Gastroesophageal sphincter (tissue), 4 donors: Measurements from ENCODE around the gene TMCC1. TPM values are rescaled to one million over a fixed set of nuclear protein-coding genes. Genes with fewer than 3 reads are reported as not detected.

Source experiments
- ATAC-seq: fragments of 150-250 bp; one replicate; pipeline ENCODE4 v1.9.1; 2016; ENCODE audit warnings: mild to moderate bottlenecking, moderate library complexity
- H3K27ac ChIP-seq, 4 donors: fragments of 200-600 bp; sonication (generic) in 3 of 4; 1 replicate in 3 of 4; 2 replicates in 1 of 4; pipeline ENCODE4 v1.5.1; 2016 to 2019
- H3K27me3 ChIP-seq: fragments of 200-600 bp; sonication (generic); one replicate; pipeline ENCODE4 v1.5.1; 2019
- H3K36me3 ChIP-seq, 2 donors: fragments of 200-600 bp; sonication (generic); one replicate each; pipeline ENCODE4 v1.5.1; 2019; ENCODE audit warnings: control low read depth in 1 of 2
- H3K4me1 ChIP-seq, 3 donors: fragments of 200-600 bp; sonication (generic); 1 replicate in 2 of 3; 2 replicates in 1 of 3; pipeline ENCODE4 v1.5.1; 2016 to 2019; ENCODE audit warnings: control low read depth in 2 of 3
- H3K4me3 ChIP-seq, 2 donors: fragments of 200-600 bp; sonication (generic); one replicate each; pipeline ENCODE4 v1.5.1; 2019; ENCODE audit warnings: mild to moderate bottlenecking in 1 of 2, moderate library complexity in 1 of 2
- H3K9me3 ChIP-seq, 3 donors: fragments of 200-600 bp; sonication (generic); one replicate each; pipeline ENCODE4 v1.5.1; 2017 to 2019; ENCODE audit warnings: control low read depth in 2 of 3
- CTCF ChIP-seq, 4 experiments: fragments of 200-600 bp in 2 of 4; fragments of 450-650 bp in 2 of 4; sonication (generic) in 1 of 4; IDR thresholded peaks; one replicate each; pipeline ENCODE4 v1.5.1; 2017 to 2019; ENCODE audit warnings: antibody characterized with exemption in 4 of 4, mild to moderate bottlenecking in 2 of 4, moderate library complexity in 2 of 4
- EP300 ChIP-seq: sonication (generic); formaldehyde crosslinking; IDR thresholded peaks from one replicate; pipeline ENCODE4 v1.6.1; 2017; ENCODE audit warnings: antibody characterized with exemption, mild to moderate bottlenecking
- POLR2A ChIP-seq, 2 donors: fragments of 450-650 bp; IDR thresholded peaks; one replicate each; pipeline ENCODE4 v1.6.1; 2017; ENCODE audit warnings: antibody characterized with exemption in 2 of 2, mild to moderate bottlenecking in 2 of 2, moderate library complexity in 1 of 2
- POLR2AphosphoS5 ChIP-seq: sonication (generic); formaldehyde crosslinking; IDR thresholded peaks from one replicate; pipeline ENCODE4 v1.6.1; 2017; ENCODE audit warnings: antibody characterized with exemption
- WGBS, 2 donors: methylation state at CpG; one replicate each; pipeline ENCODE4 v1.1.5; 2018; ENCODE audit warnings: low coverage in 1 of 2; 5-methylcytosine and 5-hydroxymethylcytosine counted together
- total RNA-seq, 4 donors: library from RNA; depleted of rRNA; stranded (reverse); fragments of >200 nt; gene quantifications; one replicate each; pipeline ENCODE4 v1.1.0, GENCODE V29; 2016

Gene TMCC1
- total RNA-seq, 4 donors from 2014 or later = 20.3 to 32.7 (median 28.1) TPM

- no peak overlapping the region for H3K4me3 ChIP-seq
- no peak for ATAC-seq
- WGBS, 2 donors = 55 to 69% methylated on average over 4 of the region's 4 CpGs
Measured at GRCh38 chr3:129820587-129820986, 72.9 kb downstream of the TMCC1 start.

DNA sequence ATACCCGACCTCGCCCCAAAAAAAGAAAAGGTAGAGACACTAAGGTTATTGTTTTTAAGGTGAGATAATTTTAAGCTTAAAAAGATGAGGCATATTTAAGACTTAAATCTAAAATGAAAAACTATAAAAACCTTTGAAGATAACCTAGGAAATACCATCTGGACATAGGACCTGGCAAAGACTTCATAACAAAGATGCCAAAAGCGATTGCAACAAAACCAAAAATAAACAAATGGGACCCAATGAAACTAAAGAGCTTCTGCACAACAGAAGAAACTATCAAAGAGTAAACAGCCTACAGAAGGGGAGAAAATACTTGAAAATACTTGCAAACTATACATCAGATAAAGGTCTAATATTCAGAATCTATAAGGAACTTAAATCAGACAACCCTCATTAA, 80.9 kb downstream of the TMCC1 start:
- Histone ChIP-seq H3K4me1 (peaks cover 0 to 12% (median 0%) of the 10 kb centered on the region in 3 donors), H3K9me3 (no peaks in the 10 kb centered on the region), H3K36me3 (no peaks in the 10 kb centered on the region), H3K27me3 (no peaks in the 10 kb centered on the region), H3K27ac (no peak overlapping the region), H3K4me3 (no peak overlapping the region)
- WGBS, 2 donors = 67 to 89% methylated on average over 3 of the region's 3 CpGs
- TF ChIP-seq POLR2A (IDR thresholded peaks at IDR 0.05) (no peak), CTCF (IDR thresholded peaks at IDR 0.05) (no peak), EP300 (no peak), POLR2AphosphoS5 (no peak)
- ATAC-seq = no peak

More at GRCh38 chr3:129820587-129820986, 72.9 kb downstream of the TMCC1 start:
- Histone ChIP-seq H3K27me3 (no peaks in the 10 kb centered on the region), H3K27ac (no peak overlapping the region), H3K9me3 (no peaks in the 10 kb centered on the region), H3K4me1 (peaks cover 0 to 5% (median 0%) of the 10 kb centered on the region in 3 donors), H3K36me3 (no peaks in the 10 kb centered on the region)
- TF ChIP-seq POLR2AphosphoS5 (no peak), EP300 (no peak), CTCF (IDR thresholded peaks at IDR 0.05) (no peak), POLR2A (IDR thresholded peaks at IDR 0.05) (no peak)

GRCh38 chr3:129809297-129809696, 84.2 kb downstream of the TMCC1 start:
- Histone ChIP-seq H3K4me3 (no peak overlapping the region), H3K27ac (no peak overlapping the region), H3K9me3 (no peaks in the 10 kb centered on the region), H3K4me1 (peaks cover 0 to 12% (median 0%) of the 10 kb centered on the region in 3 donors), H3K36me3 (no peaks in the 10 kb centered on the region), H3K27me3 (no peaks in the 10 kb centered on the region)
- ATAC-seq = no peak
- TF ChIP-seq POLR2A (IDR thresholded peaks at IDR 0.05) (no peak), CTCF (IDR thresholded peaks at IDR 0.05) (no peak), POLR2AphosphoS5 (no peak), EP300 (no peak)

- no peaks in the 10 kb centered on the region for H3K36me3 ChIP-seq
- ATAC-seq = no peak
- H3K4me3 ChIP-seq = no peak overlapping the region
- H3K27ac ChIP-seq = no peak overlapping the region
- no peaks in the 10 kb centered on the region for H3K27me3 ChIP-seq
- H3K9me3 ChIP-seq = no peaks in the 10 kb centered on the region
- H3K4me1 ChIP-seq = peaks cover 0 to 30% (median 8%) of the 10 kb centered on the region in 3 donors
- TF ChIP-seq CTCF (IDR thresholded peaks at IDR 0.05) = no peak
- no peak for TF ChIP-seq POLR2AphosphoS5
- TF ChIP-seq EP300 = no peak
- no peak for TF ChIP-seq POLR2A (IDR thresholded peaks at IDR 0.05)
- WGBS, 2 donors = 89 to 93% methylated on average over 3 to 4 of the region's 4 CpGs
Measured at GRCh38 chr3:129796146-129796545, 97.4 kb downstream of the TMCC1 start.

- H3K27me3 ChIP-seq = no peaks in the 10 kb centered on the region
- H3K4me1 ChIP-seq = peaks cover 0 to 30% (median 8%) of the 10 kb centered on the region in 3 donors
- H3K9me3 ChIP-seq = no peaks in the 10 kb centered on the region
- no peak overlapping the region for H3K4me3 ChIP-seq
- peak overlapping the region in 1 of 4 donors; percentile 25 for H3K27ac ChIP-seq
- H3K36me3 ChIP-seq = no peaks in the 10 kb centered on the region
- WGBS, 2 donors = 69 to 81% methylated on average over 6 of the region's 6 CpGs
- ATAC-seq = no peak
- TF ChIP-seq CTCF (IDR thresholded peaks at IDR 0.05) (no peak), EP300 (no peak), POLR2A (IDR thresholded peaks at IDR 0.05) (no peak), POLR2AphosphoS5 (no peak)
Measured at GRCh38 chr3:129795186-129796010, 98.1 kb downstream of the TMCC1 start.
